HG02885 (cell line): ENCODE results near the gene UBQLN4.

ENCODE experiments used
- ATAC-seq: cut with Tn5 transposase; IDR thresholded peaks from one replicate; pipeline ENCODE4 v1.9.1; 2021; ENCODE audit warnings: mild to moderate bottlenecking; ENCODE audit not compliant: unreplicated experiment, poor library complexity

Gene UBQLN4

GRCh38 chr1:156053768-156054499 lies at the start of gene UBQLN4:
UBQLN4 (minus strand) TSS chr1:156053798; CDS start chr1:156053701, 97 bp downstream.
- peak; percentile 64 for ATAC-seq

- ATAC-seq = no peak
Measured at GRCh38 chr1:156102633-156103511, 49.3 kb upstream of the UBQLN4 start.

GRCh38 chr1:156101880-156102279 lies 48.3 kb upstream of the UBQLN4 start:
- ATAC-seq = no peak

GRCh38 chr1:156100205-156100995 lies 46.8 kb upstream of the UBQLN4 start:
- ATAC-seq = no peak

- ATAC-seq = no peak
Measured at GRCh38 chr1:156099282-156099681, 45.7 kb upstream of the UBQLN4 start.

- ATAC-seq = no peak
Measured at GRCh38 chr1:156098784-156099183, 45.2 kb upstream of the UBQLN4 start.

GRCh38 chr1:156097499-156098178 lies 44.0 kb upstream of the UBQLN4 start:
- ATAC-seq = peak; percentile 6

GRCh38 chr1:156096640-156097391 lies 43.2 kb upstream of the UBQLN4 start:
- ATAC-seq = peak; percentile 67

GRCh38 chr1:156095906-156096508 lies 42.4 kb upstream of the UBQLN4 start:
- no peak for ATAC-seq

- ATAC-seq = no peak
Measured at GRCh38 chr1:156091610-156092009, 38.0 kb upstream of the UBQLN4 start.

GRCh38 chr1:156090840-156091188 lies 37.2 kb upstream of the UBQLN4 start:
- ATAC-seq = no peak

- no peak for ATAC-seq
Measured at GRCh38 chr1:156090138-156090839, 36.7 kb upstream of the UBQLN4 start.

GRCh38 chr1:156089704-156090103 lies 36.1 kb upstream of the UBQLN4 start:
- no peak for ATAC-seq

- ATAC-seq = no peak
Measured at GRCh38 chr1:156086256-156086662, 32.7 kb upstream of the UBQLN4 start.

GRCh38 chr1:156083800-156084790 lies 30.5 kb upstream of the UBQLN4 start:
- no peak for ATAC-seq

GRCh38 chr1:156082309-156083091 lies 28.9 kb upstream of the UBQLN4 start, which contains the start of gene MEX3A:
MEX3A (minus strand) TSS chr1:156082465; CDS start chr1:156081998, 467 bp downstream.
- peak; percentile 50 for ATAC-seq
